ENCODE data around the gene MCU.
A peak's percentile ranks its signal among the peaks of the same experiment; 100 is the strongest.

The MCU gene

DNA sequence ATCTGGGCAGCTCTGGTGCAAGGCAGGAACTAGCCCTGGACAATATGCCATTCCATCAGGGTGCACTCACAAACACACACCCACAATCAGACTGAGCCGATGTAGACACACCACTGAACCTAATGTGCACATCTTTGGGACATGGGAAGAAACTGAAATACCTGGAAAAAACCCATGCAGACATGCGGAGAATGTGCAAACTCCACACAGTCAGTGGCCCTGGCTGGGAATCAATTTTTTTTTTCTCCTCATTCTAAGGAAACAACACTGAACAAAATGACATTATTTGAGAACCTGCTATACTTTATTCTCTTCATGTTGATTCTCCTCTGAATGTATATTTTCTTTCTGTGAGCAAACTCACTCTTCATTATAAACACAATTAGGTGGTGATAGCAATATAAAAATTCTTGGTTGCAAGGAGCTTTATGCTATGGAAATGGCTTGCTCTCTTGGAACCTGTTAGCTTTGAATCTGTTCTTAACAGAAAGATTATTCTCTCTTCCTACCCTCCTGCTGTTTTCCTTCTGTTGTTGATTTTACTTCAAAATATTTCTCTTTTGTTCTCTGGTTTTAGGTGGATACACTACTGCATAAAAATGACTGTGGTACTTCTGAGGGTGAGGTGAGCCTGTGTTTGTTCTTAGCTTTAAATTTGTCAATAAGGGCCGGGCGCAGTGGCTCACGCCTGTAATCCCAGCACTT is 33.1 kb upstream of the MCU start:
- no peaks in the 10 kb centered on the region for H3K9me3 ChIP-seq (ENCODE audit: control insufficient read depth, low read length)
- H3K79me1 ChIP-seq (replicated peaks; ENCODE audit: low read length, poor library complexity, severe bottlenecking) = no peaks in the 10 kb centered on the region
- H4K8ac ChIP-seq (ENCODE audit: low read length) = no peak overlapping the region
- H3K18ac ChIP-seq (ENCODE audit: low read depth in 1 of 2, low read length in 2 of 2) = no peak overlapping the region
- no peak overlapping the region for H2BK5ac ChIP-seq (ENCODE audit: low read depth, low read length, poor library complexity, severe bottlenecking)
- H2BK12ac ChIP-seq (ENCODE audit: low read length in 2 of 2) = no peak overlapping the region
- no peak for DNase-seq
- H3K23ac ChIP-seq (ENCODE audit: low read length in 2 of 2) = no peak overlapping the region
- no peak overlapping the region for H2AFZ ChIP-seq (ENCODE audit: low read depth, low read length)
- H2BK120ac ChIP-seq (ENCODE audit: low read depth, low read length) = no peak overlapping the region
- no peak overlapping the region for H3K14ac ChIP-seq (ENCODE audit: low read length in 2 of 2)
- H2BK15ac ChIP-seq (ENCODE audit: low read depth, poor library complexity, severe bottlenecking) = no peak overlapping the region
- H3K36me3 ChIP-seq (ENCODE audit: control insufficient read depth in 1 of 2, insufficient read depth in 2 of 2, low read depth in 1 of 2, low read length in 2 of 2) = no peaks in the 10 kb centered on the region
- 97% methylated on average over 5 of the region's 5 CpGs for WGBS
- no peak overlapping the region for H3K4me3 ChIP-seq (ENCODE audit: insufficient read depth in 1 of 2, low read depth in 1 of 2, low read length in 2 of 2)
- H3K4ac ChIP-seq (ENCODE audit: low read depth in 1 of 2, low read length in 2 of 2) = no peak overlapping the region
- H3K9ac ChIP-seq (ENCODE audit: low read length) = no peak overlapping the region
- no peak overlapping the region for H2AK5ac ChIP-seq (ENCODE audit: low read length, severe bottlenecking)
- H3K4me2 ChIP-seq (ENCODE audit: low read length, poor library complexity, severe bottlenecking) = no peak overlapping the region
- no peaks in the 10 kb centered on the region for H3K27me3 ChIP-seq (ENCODE audit: control insufficient read depth in 1 of 2, insufficient read depth in 1 of 2, low read length in 2 of 2)
- no peak overlapping the region for H4K91ac ChIP-seq (ENCODE audit: low read length)
- H3K4me1 ChIP-seq (ENCODE audit: control insufficient read depth, insufficient read depth, low read depth, low read length) = peaks cover 5% of the 10 kb centered on the region
- H3K27ac ChIP-seq (ENCODE audit: low read length, poor library complexity, severe bottlenecking) = no peak overlapping the region

DNA sequence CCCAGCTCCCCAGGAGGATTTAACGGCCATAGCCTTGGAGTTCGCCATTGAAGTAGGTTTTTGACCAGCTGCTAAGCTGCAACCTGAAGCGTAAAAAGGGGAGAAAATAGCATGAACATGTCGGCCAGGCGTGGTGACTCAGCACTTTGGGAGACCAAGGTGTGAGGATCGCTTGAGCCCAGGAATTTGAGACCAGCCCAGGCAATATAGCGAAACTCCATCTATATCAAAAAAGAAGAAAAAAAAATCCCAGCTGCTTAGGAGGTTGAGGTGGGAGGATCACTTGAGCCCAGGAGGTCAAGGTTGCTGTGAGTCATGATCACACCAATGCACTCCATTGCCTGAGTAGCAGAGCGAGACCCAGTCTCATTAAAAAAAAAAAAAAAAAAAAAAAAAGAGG is 32.2 kb upstream of the MCU start:
- Histone ChIP-seq H3K18ac (ENCODE audit: low read depth in 1 of 2, low read length in 2 of 2) (no peak overlapping the region), H2BK15ac (ENCODE audit: low read depth, poor library complexity, severe bottlenecking) (no peak overlapping the region), H3K27me3 (ENCODE audit: control insufficient read depth in 1 of 2, insufficient read depth in 1 of 2, low read length in 2 of 2) (no peaks in the 10 kb centered on the region), H2AFZ (ENCODE audit: low read depth, low read length) (no peak overlapping the region), H4K8ac (ENCODE audit: low read length) (no peak overlapping the region), H3K27ac (ENCODE audit: low read length, poor library complexity, severe bottlenecking) (no peak overlapping the region), H2BK120ac (ENCODE audit: low read depth, low read length) (no peak overlapping the region), H3K79me1 (replicated peaks; ENCODE audit: low read length, poor library complexity, severe bottlenecking) (no peaks in the 10 kb centered on the region), H3K4me1 (ENCODE audit: control insufficient read depth, insufficient read depth, low read depth, low read length) (peaks cover 5% of the 10 kb centered on the region), H3K23ac (ENCODE audit: low read length in 2 of 2) (no peak overlapping the region), H3K4ac (ENCODE audit: low read depth in 1 of 2, low read length in 2 of 2) (no peak overlapping the region), H3K9me3 (ENCODE audit: control insufficient read depth, low read length) (no peaks in the 10 kb centered on the region), H3K9ac (ENCODE audit: low read length) (no peak overlapping the region), H3K14ac (ENCODE audit: low read length in 2 of 2) (no peak overlapping the region), H3K36me3 (ENCODE audit: control insufficient read depth in 1 of 2, insufficient read depth in 2 of 2, low read depth in 1 of 2, low read length in 2 of 2) (no peaks in the 10 kb centered on the region), H2AK5ac (ENCODE audit: low read length, severe bottlenecking) (no peak overlapping the region), H3K4me3 (ENCODE audit: insufficient read depth in 1 of 2, low read depth in 1 of 2, low read length in 2 of 2) (no peak overlapping the region), H2BK5ac (ENCODE audit: low read depth, low read length, poor library complexity, severe bottlenecking) (no peak overlapping the region), H3K4me2 (ENCODE audit: low read length, poor library complexity, severe bottlenecking) (no peak overlapping the region), H4K91ac (ENCODE audit: low read length) (no peak overlapping the region), H2BK12ac (ENCODE audit: low read length in 2 of 2) (no peak overlapping the region)
- peak; percentile 13 for DNase-seq
- 87% methylated on average over 4 of the region's 8 CpGs for WGBS

GRCh38 chr10:72660220-72660619 is 31.7 kb upstream of the MCU start:
- H3K4me1 ChIP-seq (ENCODE audit: control insufficient read depth, insufficient read depth, low read depth, low read length) = peaks cover 5% of the 10 kb centered on the region
- no peak overlapping the region for H4K91ac ChIP-seq (ENCODE audit: low read length)
- H2AK5ac ChIP-seq (ENCODE audit: low read length, severe bottlenecking) = no peak overlapping the region
- H2BK12ac ChIP-seq (ENCODE audit: low read length in 2 of 2) = no peak overlapping the region
- no peaks in the 10 kb centered on the region for H3K27me3 ChIP-seq (ENCODE audit: control insufficient read depth in 1 of 2, insufficient read depth in 1 of 2, low read length in 2 of 2)
- H3K9me3 ChIP-seq (ENCODE audit: control insufficient read depth, low read length) = no peaks in the 10 kb centered on the region
- H4K8ac ChIP-seq (ENCODE audit: low read length) = no peak overlapping the region
- no peak overlapping the region for H2BK5ac ChIP-seq (ENCODE audit: low read depth, low read length, poor library complexity, severe bottlenecking)
- H3K27ac ChIP-seq (ENCODE audit: low read length, poor library complexity, severe bottlenecking) = no peak overlapping the region
- DNase-seq = no peak
- H3K36me3 ChIP-seq (ENCODE audit: control insufficient read depth in 1 of 2, insufficient read depth in 2 of 2, low read depth in 1 of 2, low read length in 2 of 2) = no peaks in the 10 kb centered on the region
- no peak overlapping the region for H2BK120ac ChIP-seq (ENCODE audit: low read depth, low read length)
- H3K23ac ChIP-seq (ENCODE audit: low read length in 2 of 2) = no peak overlapping the region
- H3K18ac ChIP-seq (ENCODE audit: low read depth in 1 of 2, low read length in 2 of 2) = no peak overlapping the region
- H3K4ac ChIP-seq (ENCODE audit: low read depth in 1 of 2, low read length in 2 of 2) = no peak overlapping the region
- H3K4me3 ChIP-seq (ENCODE audit: insufficient read depth in 1 of 2, low read depth in 1 of 2, low read length in 2 of 2) = no peak overlapping the region
- H2BK15ac ChIP-seq (ENCODE audit: low read depth, poor library complexity, severe bottlenecking) = no peak overlapping the region
- H3K9ac ChIP-seq (ENCODE audit: low read length) = no peak overlapping the region
- no peak overlapping the region for H3K14ac ChIP-seq (ENCODE audit: low read length in 2 of 2)
- no peak overlapping the region for H3K4me2 ChIP-seq (ENCODE audit: low read length, poor library complexity, severe bottlenecking)
- H3K79me1 ChIP-seq (replicated peaks; ENCODE audit: low read length, poor library complexity, severe bottlenecking) = no peaks in the 10 kb centered on the region
- no peak overlapping the region for H2AFZ ChIP-seq (ENCODE audit: low read depth, low read length)

DNA sequence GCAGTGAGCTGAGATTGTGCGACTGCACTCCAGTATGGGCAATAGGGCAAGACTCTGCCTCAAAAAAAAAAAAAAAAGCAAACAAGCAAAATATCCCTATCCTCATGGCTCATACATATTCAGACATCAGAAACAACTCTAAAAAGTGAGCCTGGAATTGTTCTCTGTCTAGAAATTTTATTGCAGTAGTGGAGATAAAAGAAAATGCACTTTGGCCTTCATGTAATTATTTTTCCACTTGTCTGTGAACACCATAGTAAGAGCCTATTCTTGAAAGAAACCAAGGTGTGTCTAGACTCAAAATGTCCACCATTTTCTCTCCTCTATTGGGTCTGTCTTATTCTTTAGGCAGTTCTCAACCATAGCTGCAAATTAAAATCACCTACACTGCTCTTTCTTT is 30.5 kb upstream of the MCU start:
- no CpG with 5 or more reads among the region's 1 CpG for WGBS

More for the DNA sequence above, 30.5 kb upstream of the MCU start:
- Histone ChIP-seq H3K27ac (ENCODE audit: low read length, poor library complexity, severe bottlenecking) (no peak overlapping the region), H2AFZ (ENCODE audit: low read depth, low read length) (no peak overlapping the region), H3K4me2 (ENCODE audit: low read length, poor library complexity, severe bottlenecking) (no peak overlapping the region), H3K4me1 (ENCODE audit: control insufficient read depth, insufficient read depth, low read depth, low read length) (peaks cover 5% of the 10 kb centered on the region), H2AK5ac (ENCODE audit: low read length, severe bottlenecking) (no peak overlapping the region), H3K4me3 (ENCODE audit: insufficient read depth in 1 of 2, low read depth in 1 of 2, low read length in 2 of 2) (no peak overlapping the region), H3K4ac (ENCODE audit: low read depth in 1 of 2, low read length in 2 of 2) (no peak overlapping the region), H2BK5ac (ENCODE audit: low read depth, low read length, poor library complexity, severe bottlenecking) (no peak overlapping the region), H3K23ac (ENCODE audit: low read length in 2 of 2) (no peak overlapping the region), H2BK15ac (ENCODE audit: low read depth, poor library complexity, severe bottlenecking) (no peak overlapping the region), H3K14ac (ENCODE audit: low read length in 2 of 2) (no peak overlapping the region), H3K9ac (ENCODE audit: low read length) (no peak overlapping the region), H3K36me3 (ENCODE audit: control insufficient read depth in 1 of 2, insufficient read depth in 2 of 2, low read depth in 1 of 2, low read length in 2 of 2) (no peaks in the 10 kb centered on the region), H2BK12ac (ENCODE audit: low read length in 2 of 2) (no peak overlapping the region), H3K18ac (ENCODE audit: low read depth in 1 of 2, low read length in 2 of 2) (no peak overlapping the region), H4K91ac (ENCODE audit: low read length) (no peak overlapping the region), H3K9me3 (ENCODE audit: control insufficient read depth, low read length) (no peaks in the 10 kb centered on the region), H3K79me1 (replicated peaks; ENCODE audit: low read length, poor library complexity, severe bottlenecking) (no peaks in the 10 kb centered on the region), H3K27me3 (ENCODE audit: control insufficient read depth in 1 of 2, insufficient read depth in 1 of 2, low read length in 2 of 2) (no peaks in the 10 kb centered on the region), H4K8ac (ENCODE audit: low read length) (no peak overlapping the region), H2BK120ac (ENCODE audit: low read depth, low read length) (no peak overlapping the region)
- no peak for DNase-seq

Data from mesenchymal stem cell (in vitro differentiated cells and primary cell).